Activated T-cell treated with anti-CD3 and anti-CD28 coated beads, Interleukin-2, amount 50 U/mL, for 72 hours (primary cell): ENCODE data around the gene MORN4. TPM values are rescaled to one million over a fixed set of nuclear protein-coding genes. Genes with fewer than 3 reads are reported as not detected.

Source experiments
- ATAC-seq, 2 donors: fragments of 150-1000 bp; cut with Tn5 transposase; replicated peaks in 1 of 2; 2 replicates each; pipeline ENCODE4 v1.10.0; 2021; ENCODE audit warnings: moderate library complexity in 2 of 2, mild to moderate bottlenecking in 1 of 2
- DNase-seq, 2 donors: peaks; one replicate each; pipeline ENCODE4 v3.0.0; 2021 to 2022; ENCODE audit warnings: mixed read lengths in 1 of 2
- H3K27ac Mint-ChIP-seq: one replicate; pipeline ENCODE4 v1.8.0; 2022; ENCODE audit warnings: mild to moderate bottlenecking, moderate library complexity, mixed read lengths
- H3K27me3 Mint-ChIP-seq: one replicate; pipeline ENCODE4 v1.8.0; 2022; ENCODE audit warnings: low read depth, mixed read lengths
- H3K36me3 Mint-ChIP-seq, 2 donors: one replicate each; pipeline ENCODE4 v1.8.0; 2022; ENCODE audit warnings: mixed read lengths in 2 of 2, mild to moderate bottlenecking in 1 of 2; ENCODE audit not compliant: insufficient read depth in 2 of 2
- H3K4me1 Mint-ChIP-seq: one replicate; pipeline ENCODE4 v1.8.0; 2022; ENCODE audit warnings: low read depth, mixed read lengths
- H3K4me3 Mint-ChIP-seq, 2 donors: one replicate each; pipeline ENCODE4 v1.8.0; 2022; ENCODE audit warnings: mild to moderate bottlenecking in 2 of 2, mixed read lengths in 2 of 2, moderate library complexity in 2 of 2
- H3K9me3 Mint-ChIP-seq, 2 donors: one replicate each; pipeline ENCODE4 v1.8.0; 2022; ENCODE audit warnings: mixed read lengths in 2 of 2
- total RNA-seq, 2 donors: library from RNA; stranded (reverse); gene quantifications; one replicate each; pipeline ENCODE4 v1.2.3, GENCODE V29; 2022

Gene MORN4
- total RNA-seq, 2 donors from 2014 or later, result 4.4 to 7.6 TPM

DNA sequence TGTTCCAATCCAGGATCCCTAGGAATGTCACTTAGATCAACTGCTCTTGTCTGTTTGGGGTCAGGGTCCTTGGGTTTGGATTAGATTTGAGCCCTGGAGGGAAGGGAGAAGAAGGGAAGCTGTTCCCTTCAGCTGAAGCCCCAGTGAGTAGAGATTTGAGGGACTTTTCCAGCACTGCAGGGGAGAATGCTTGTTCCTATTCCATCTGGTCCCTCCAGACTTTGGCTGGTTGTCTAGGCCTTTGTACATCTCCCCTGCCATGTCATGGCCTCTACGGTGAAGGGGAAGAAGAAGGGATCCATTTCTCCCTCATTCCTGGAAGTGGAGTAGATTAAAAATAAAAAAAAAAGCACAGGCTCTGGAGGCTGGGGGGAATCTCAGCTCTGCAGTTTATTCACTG, 32.7 kb downstream of the MORN4 start:
- Mint-ChIP-seq H3K36me3 (no peaks in the 10 kb centered on the region), H3K27me3 (no peaks in the 10 kb centered on the region), H3K4me3 (no peak overlapping the region), H3K27ac (no peak overlapping the region), H3K4me1 (no peaks in the 10 kb centered on the region), H3K9me3 (no peaks in the 10 kb centered on the region)
- no peak for DNase-seq
- no peak for ATAC-seq

GRCh38 chr10:97599272-97599619, 34.1 kb downstream of the MORN4 start:
- DNase-seq (no peak), ATAC-seq (no peak)
- H3K9me3 Mint-ChIP-seq, result no peaks in the 10 kb centered on the region
- no peak overlapping the region for H3K27ac Mint-ChIP-seq
- no peaks in the 10 kb centered on the region for H3K36me3 Mint-ChIP-seq
- H3K4me1 Mint-ChIP-seq, result no peaks in the 10 kb centered on the region
- no peak overlapping the region for H3K4me3 Mint-ChIP-seq
- H3K27me3 Mint-ChIP-seq, result no peaks in the 10 kb centered on the region

DNA sequence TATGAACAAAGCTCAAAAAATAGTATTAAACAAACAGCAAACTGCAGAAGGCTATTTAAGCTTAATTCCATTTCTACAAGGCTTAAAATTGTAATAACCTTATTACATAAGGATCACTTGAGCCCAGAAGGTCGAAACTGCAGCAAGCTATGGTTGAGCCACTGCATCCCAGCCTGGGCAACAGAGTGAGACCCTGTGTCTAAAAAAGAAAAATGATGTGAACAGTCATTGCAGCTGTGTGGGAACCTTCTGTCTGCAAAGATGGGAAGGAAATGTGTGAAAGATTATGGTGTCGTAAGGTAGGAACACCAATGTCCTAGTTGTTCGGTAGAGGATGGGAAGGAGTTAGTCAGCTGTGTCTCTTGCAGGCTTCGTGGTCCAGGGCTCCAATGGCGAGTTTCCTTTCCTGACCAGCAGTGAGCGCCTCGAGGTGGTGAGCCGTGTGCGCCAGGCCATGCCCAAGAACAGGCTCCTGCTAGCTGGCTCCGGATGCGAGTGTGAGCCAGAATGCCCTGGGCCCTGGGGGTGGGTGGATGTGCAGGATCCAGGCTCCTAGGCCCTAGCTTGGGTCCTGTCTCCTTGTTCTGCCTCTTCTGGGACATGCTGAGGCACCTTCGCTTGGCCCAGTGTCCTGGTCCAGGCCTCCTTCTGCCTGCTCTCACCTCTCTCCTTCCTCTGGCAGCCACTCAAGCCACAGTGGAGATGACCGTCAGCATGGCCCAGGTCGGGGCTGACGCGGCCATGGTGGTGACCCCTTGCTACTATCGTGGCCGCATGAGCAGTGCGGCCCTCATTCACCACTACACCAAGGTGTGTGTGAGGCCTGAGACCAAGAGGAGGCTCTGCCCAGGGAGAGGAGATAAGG, 34.7 kb downstream of the MORN4 start:
- no peak overlapping the region for H3K27ac Mint-ChIP-seq
- no peak overlapping the region for H3K4me3 Mint-ChIP-seq
- H3K36me3 Mint-ChIP-seq, result no peaks in the 10 kb centered on the region
- ATAC-seq, result no peak
- H3K27me3 Mint-ChIP-seq, result no peaks in the 10 kb centered on the region
- no peaks in the 10 kb centered on the region for H3K9me3 Mint-ChIP-seq
- no peak for DNase-seq
- no peaks in the 10 kb centered on the region for H3K4me1 Mint-ChIP-seq

- no peak overlapping the region for H3K27ac Mint-ChIP-seq
- H3K4me1 Mint-ChIP-seq, result no peaks in the 10 kb centered on the region
- H3K36me3 Mint-ChIP-seq, result no peaks in the 10 kb centered on the region
- H3K4me3 Mint-ChIP-seq, result no peak overlapping the region
- H3K9me3 Mint-ChIP-seq, result no peaks in the 10 kb centered on the region
- H3K27me3 Mint-ChIP-seq, result no peaks in the 10 kb centered on the region
- DNase-seq (no peak), ATAC-seq (no peak)
These were observed 35.5 kb downstream of the MORN4 start for GRCh38 chr10:97597778-97598177.

GRCh38 chr10:97596101-97597082, 36.9 kb downstream of the MORN4 start:
- no peak for ATAC-seq

GRCh38 chr10:97593421-97593820, 39.9 kb downstream of the MORN4 start:
- no peaks in the 10 kb centered on the region for H3K9me3 Mint-ChIP-seq
- no peak for DNase-seq
- no peaks in the 10 kb centered on the region for H3K36me3 Mint-ChIP-seq
- H3K27me3 Mint-ChIP-seq, result no peaks in the 10 kb centered on the region
- no peaks in the 10 kb centered on the region for H3K4me1 Mint-ChIP-seq
- H3K4me3 Mint-ChIP-seq, result no peak overlapping the region
- no peak overlapping the region for H3K27ac Mint-ChIP-seq
- no peak for ATAC-seq

More at GRCh38 chr10:97596101-97597082, 36.9 kb downstream of the MORN4 start:
- Mint-ChIP-seq H3K36me3 (no peaks in the 10 kb centered on the region), H3K27me3 (no peaks in the 10 kb centered on the region), H3K4me1 (no peaks in the 10 kb centered on the region), H3K27ac (no peak overlapping the region), H3K9me3 (no peaks in the 10 kb centered on the region), H3K4me3 (no peak overlapping the region)
- DNase-seq, result no peak

DNA sequence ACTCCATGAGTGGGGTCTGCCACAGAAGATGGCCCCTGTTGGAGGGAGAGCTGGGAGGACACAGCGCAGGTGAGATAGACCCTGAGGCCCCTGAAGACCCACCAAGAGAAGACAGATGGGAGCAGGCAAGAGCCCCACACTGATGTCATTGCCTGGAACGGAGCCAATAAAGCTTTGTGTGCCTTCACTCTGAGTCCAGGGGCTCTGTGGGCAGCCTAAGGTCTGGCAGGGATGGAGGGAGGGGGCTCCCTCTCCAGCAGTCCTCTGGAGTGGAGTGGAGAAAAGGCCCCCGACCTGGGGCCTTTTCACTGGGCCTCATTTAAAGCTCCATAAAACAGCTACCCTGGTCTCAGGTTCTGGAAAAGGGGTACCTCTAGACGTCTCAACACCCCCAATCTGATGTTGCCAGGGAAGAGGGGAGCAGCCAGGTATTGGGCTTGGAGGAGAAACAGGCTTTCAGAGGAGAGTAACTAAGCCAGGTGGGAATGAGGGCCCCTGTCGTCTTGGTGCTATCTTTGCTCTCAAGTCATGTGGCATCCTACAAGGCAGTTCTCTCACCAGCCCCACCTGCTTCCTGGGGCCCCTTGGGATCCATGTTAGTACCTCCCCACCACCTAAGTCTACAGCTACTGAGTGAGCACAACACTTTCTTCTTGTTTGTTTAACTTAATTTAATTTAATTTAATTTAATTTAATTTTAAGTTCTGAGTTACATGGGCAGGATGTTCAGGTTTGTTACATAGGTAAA, 42.4 kb downstream of the MORN4 start:
- peak overlapping the region in 1 of 2 donors; percentile 15 for H3K4me3 Mint-ChIP-seq
- H3K36me3 Mint-ChIP-seq, result no peaks in the 10 kb centered on the region
- no peaks in the 10 kb centered on the region for H3K4me1 Mint-ChIP-seq
- H3K27me3 Mint-ChIP-seq, result no peaks in the 10 kb centered on the region
- H3K27ac Mint-ChIP-seq, result no peak overlapping the region
- DNase-seq (no peak), ATAC-seq (peak in 1 of 2 donors; percentile 17)
- no peaks in the 10 kb centered on the region for H3K9me3 Mint-ChIP-seq

GRCh38 chr10:97590082-97590747, 43.1 kb downstream of the MORN4 start:
- no peaks in the 10 kb centered on the region for H3K9me3 Mint-ChIP-seq
- H3K27me3 Mint-ChIP-seq, result no peaks in the 10 kb centered on the region
- H3K4me3 Mint-ChIP-seq, result peak overlapping the region in 1 of 2 donors; percentile 15
- DNase-seq (peak; percentile 46 to 51), ATAC-seq (peak; percentile 83 to 87)
- no peaks in the 10 kb centered on the region for H3K36me3 Mint-ChIP-seq
- H3K4me1 Mint-ChIP-seq, result no peaks in the 10 kb centered on the region
- no peak overlapping the region for H3K27ac Mint-ChIP-seq

- Mint-ChIP-seq H3K4me1 (no peaks in the 10 kb centered on the region), H3K27ac (no peak within 1 kb of the TSS), H3K9me3 (no peaks in the 10 kb centered on the region), H3K4me3 (peak within 1 kb of the TSS in 1 of 2 donors; percentile 15), H3K27me3 (no peaks in the 10 kb centered on the region), H3K36me3 (no peaks in the 10 kb centered on the region)
- ATAC-seq (no peak), DNase-seq (no peak)
These were observed 43.8 kb downstream of the MORN4 start, which contains the start of gene C10orf62 for GRCh38 chr10:97589479-97589878. Gene C10orf62, plus strand, starts transcription at chr10:97589721. Its CDS starts 177 bp downstream, at chr10:97589898.

- no peak for DNase-seq
- Mint-ChIP-seq H3K27ac (no peak overlapping the region), H3K27me3 (no peaks in the 10 kb centered on the region), H3K4me1 (no peaks in the 10 kb centered on the region), H3K36me3 (no peaks in the 10 kb centered on the region), H3K4me3 (no peak overlapping the region), H3K9me3 (no peaks in the 10 kb centered on the region)
- no peak for ATAC-seq
These were observed 46.1 kb downstream of the MORN4 start for GRCh38 chr10:97587183-97587582.

- no peaks in the 10 kb centered on the region for H3K9me3 Mint-ChIP-seq
- no peak overlapping the region for H3K4me3 Mint-ChIP-seq
- H3K27me3 Mint-ChIP-seq, result no peaks in the 10 kb centered on the region
- H3K36me3 Mint-ChIP-seq, result no peaks in the 10 kb centered on the region
- no peaks in the 10 kb centered on the region for H3K4me1 Mint-ChIP-seq
- ATAC-seq (no peak), DNase-seq (no peak)
- H3K27ac Mint-ChIP-seq, result no peak overlapping the region
These were observed 47.9 kb downstream of the MORN4 start for GRCh38 chr10:97585439-97585811.

GRCh38 chr10:97584798-97585438, 48.4 kb downstream of the MORN4 start:
- no peaks in the 10 kb centered on the region for H3K27me3 Mint-ChIP-seq
- H3K4me3 Mint-ChIP-seq, result no peak overlapping the region
- no peak for ATAC-seq

More at GRCh38 chr10:97584798-97585438, 48.4 kb downstream of the MORN4 start:
- no peaks in the 10 kb centered on the region for H3K9me3 Mint-ChIP-seq
- no peak overlapping the region for H3K27ac Mint-ChIP-seq
- H3K4me1 Mint-ChIP-seq, result no peaks in the 10 kb centered on the region
- DNase-seq, result no peak
- H3K36me3 Mint-ChIP-seq, result no peaks in the 10 kb centered on the region
